Fibroblast of mammary gland (primary cell): ENCODE data around the gene GLO1.

Source experiments
- DNase-seq: peaks from one replicate; pipeline ENCODE4 v3.0.0-alpha.2; 2010; ENCODE audit warnings: low read depth
- H3K4me3 ChIP-seq: 2 replicates; pipeline ENCODE4 v1.5.1; 2011; ENCODE audit warnings: low read depth, mild to moderate bottlenecking, low read length, moderate library complexity; ENCODE audit not compliant: control insufficient read depth
- TF ChIP-seq, protein P1 (sequence below): conservative IDR thresholded peaks from 2 replicates; pipeline ENCODE4 v1.5.1; 2011; ENCODE audit warnings: low read depth, low read length, inconsistent platforms; ENCODE audit not compliant: control insufficient read depth, insufficient read depth

Gene GLO1

DNA sequence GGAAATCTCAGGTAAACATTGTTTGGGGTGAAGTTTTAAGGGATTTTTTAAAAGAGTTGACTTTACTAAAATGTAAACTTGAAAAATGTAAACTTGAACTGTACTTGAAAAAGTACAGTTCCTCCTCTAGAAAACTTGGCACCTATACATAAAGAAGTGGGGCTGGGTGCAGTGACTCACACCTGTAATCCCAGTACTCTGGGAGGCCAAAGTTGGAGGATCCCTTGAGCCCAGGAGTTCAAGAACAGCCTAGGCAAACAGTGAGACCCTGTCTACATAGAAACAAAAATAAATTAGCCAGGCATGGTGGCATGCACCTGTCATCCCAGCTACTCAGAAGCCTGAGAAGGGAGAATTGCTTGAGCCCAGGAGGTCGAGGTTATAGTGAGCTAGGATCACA lies 70.5 kb downstream of the GLO1 start:
- no peak overlapping the region for H3K4me3 ChIP-seq
- no peak for DNase-seq
- TF ChIP-seq, protein P1, sequence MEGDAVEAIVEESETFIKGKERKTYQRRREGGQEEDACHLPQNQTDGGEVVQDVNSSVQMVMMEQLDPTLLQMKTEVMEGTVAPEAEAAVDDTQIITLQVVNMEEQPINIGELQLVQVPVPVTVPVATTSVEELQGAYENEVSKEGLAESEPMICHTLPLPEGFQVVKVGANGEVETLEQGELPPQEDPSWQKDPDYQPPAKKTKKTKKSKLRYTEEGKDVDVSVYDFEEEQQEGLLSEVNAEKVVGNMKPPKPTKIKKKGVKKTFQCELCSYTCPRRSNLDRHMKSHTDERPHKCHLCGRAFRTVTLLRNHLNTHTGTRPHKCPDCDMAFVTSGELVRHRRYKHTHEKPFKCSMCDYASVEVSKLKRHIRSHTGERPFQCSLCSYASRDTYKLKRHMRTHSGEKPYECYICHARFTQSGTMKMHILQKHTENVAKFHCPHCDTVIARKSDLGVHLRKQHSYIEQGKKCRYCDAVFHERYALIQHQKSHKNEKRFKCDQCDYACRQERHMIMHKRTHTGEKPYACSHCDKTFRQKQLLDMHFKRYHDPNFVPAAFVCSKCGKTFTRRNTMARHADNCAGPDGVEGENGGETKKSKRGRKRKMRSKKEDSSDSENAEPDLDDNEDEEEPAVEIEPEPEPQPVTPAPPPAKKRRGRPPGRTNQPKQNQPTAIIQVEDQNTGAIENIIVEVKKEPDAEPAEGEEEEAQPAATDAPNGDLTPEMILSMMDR, result no peak

DNA sequence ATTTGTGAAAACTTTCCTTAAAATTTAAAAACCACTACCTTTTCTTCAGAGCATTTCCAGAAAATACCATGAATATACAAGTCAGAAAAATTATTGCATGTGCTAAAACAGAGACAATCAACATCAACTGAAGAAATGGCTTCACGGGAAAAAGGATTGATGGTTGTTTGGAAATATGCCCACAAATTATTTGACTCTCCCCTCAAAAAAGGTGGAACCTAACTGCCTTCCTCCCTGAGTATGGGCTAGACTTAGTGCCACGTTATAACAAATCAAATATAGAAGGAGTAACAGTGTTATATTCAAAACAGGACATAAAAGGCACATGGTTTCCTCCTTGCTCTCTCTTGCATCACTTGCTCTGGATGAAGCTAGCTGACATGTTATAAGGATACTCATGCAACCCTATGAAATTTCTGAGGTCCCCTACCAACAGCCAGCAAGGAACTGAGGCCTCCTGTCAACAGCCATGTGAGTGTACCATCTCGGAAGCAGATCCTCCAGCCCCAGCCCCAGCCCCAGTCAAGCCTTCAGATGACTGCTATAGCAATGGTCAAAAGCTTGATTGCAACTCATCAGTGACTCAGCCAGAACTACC lies 71.7 kb downstream of the GLO1 start:
- H3K4me3 ChIP-seq, result no peak overlapping the region
- TF ChIP-seq, protein P1, result no peak
- DNase-seq, result no peak
